ENCODE data around the gene MVP.

DNA sequence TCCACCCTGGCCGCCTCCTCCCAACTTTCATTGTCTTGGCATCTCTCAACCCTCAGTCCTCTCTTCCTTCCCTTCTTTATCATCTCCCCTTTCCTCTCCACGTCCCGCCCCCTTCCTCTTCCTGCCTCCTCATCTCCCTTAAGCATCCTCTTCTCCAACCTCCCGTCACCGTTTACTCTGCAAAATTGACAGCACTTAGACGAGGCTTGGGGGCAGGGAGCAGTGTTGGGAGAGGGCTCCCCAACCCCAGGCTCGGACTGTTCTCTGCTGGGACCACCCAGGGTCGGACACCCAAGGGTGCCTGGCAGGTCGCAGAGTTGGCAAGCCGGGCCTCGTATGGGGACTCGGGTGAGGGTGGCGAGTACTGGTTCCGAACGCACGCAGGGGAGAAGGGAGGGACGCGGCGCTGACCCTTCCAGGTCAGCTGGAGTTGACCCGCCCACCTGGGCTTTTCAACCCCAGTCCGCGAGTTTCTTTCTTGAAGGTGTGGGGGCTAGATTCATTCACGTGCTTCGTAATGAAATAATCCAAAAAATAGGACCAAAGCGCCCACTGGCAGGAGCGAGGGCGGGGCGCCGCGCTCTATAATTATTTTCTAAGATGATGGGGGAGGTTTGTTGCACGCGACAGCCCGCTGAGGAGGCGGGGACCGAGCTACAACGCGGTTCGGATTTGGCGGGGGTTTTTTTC lies 5.1 kb upstream of the MVP start:
- TF ChIP-seq POLR2A (IDR thresholded peaks at IDR 0.05; ENCODE audit: low read depth, low read length) (no peak), POLR2AphosphoS5 (IDR thresholded peaks at IDR 0.05; ENCODE audit: low read depth, low read length) (no peak), POU2F2 (IDR thresholded peaks at IDR 0.05; ENCODE audit: low read depth, low read length) (no peak)

All from GM12891 (cell line).